ENCODE results near the gene C16orf74. TPM values are rescaled to one million over a fixed set of nuclear protein-coding genes. Genes with fewer than 3 reads are reported as not detected.

The C16orf74 gene
- total RNA-seq, 4 donors from 2014 or later: 0.52 to 1.9 (median 0.94) TPM; not detected in 1

GRCh38 chr16:85658504-85659326 lies 92.2 kb downstream of the C16orf74 start:
- H3K36me3 ChIP-seq: peaks cover 0 to 90% of the 10 kb centered on the region in 2 donors
- peaks cover 0 to 36% (median 10%) of the 10 kb centered on the region in 3 donors for H3K4me1 ChIP-seq
- no peaks in the 10 kb centered on the region for H3K9me3 ChIP-seq
- TF ChIP-seq EP300 (IDR thresholded peaks at IDR 0.05) (no peak), POLR2AphosphoS5 (IDR thresholded peaks at IDR 0.05) (no peak), POLR2A (IDR thresholded peaks at IDR 0.05) (no peak)
- 67% methylated on average over 1 of the region's 18 CpGs; no CpG with 5 or more reads in 1 of the 2 donors for WGBS, 2 donors (ENCODE audit: low coverage in 1 of 2)
- no peaks in the 10 kb centered on the region for H3K27me3 ChIP-seq
- peak overlapping the region in 2 of 4 donors; percentile 60 to 62 for H3K27ac ChIP-seq
- no peak for ATAC-seq
- H3K4me3 ChIP-seq: no peak overlapping the region

DNA sequence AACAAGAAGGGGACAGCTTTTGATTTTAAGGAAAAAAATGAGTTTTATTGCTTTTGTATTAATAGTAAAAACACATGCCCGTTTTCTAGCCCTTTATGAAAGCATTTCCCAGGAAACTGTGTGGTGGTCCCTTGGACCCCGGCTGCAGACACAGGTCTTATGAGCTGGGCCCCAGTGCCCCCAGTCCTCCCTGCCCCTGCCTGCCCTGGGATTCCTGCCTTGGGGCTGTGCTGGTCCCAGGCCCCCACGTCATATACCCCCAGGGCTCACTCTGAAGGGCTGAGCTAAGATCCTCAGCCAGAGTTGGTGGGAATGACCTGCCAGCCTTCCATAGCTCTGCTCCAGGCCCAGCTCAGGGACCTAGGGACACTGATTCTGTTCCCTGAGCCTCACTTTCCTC lies 92.9 kb downstream of the C16orf74 start:
- Histone ChIP-seq H3K27me3 (no peaks in the 10 kb centered on the region), H3K4me1 (peaks cover 0 to 38% (median 15%) of the 10 kb centered on the region in 3 donors), H3K9me3 (no peaks in the 10 kb centered on the region), H3K4me3 (no peak overlapping the region), H3K27ac (no peak overlapping the region), H3K36me3 (peaks cover 0 to 83% of the 10 kb centered on the region in 2 donors)
- ATAC-seq: no peak
- WGBS, 2 donors (ENCODE audit: low coverage in 1 of 2): 80 to 87% methylated on average over 1 to 3 of the region's 3 CpGs
- TF ChIP-seq POLR2AphosphoS5 (IDR thresholded peaks at IDR 0.05): no peak
- no peak for TF ChIP-seq CTCF (IDR thresholded peaks at IDR 0.05)
- TF ChIP-seq POLR2A (IDR thresholded peaks at IDR 0.05): no peak
- TF ChIP-seq EP300 (IDR thresholded peaks at IDR 0.05): no peak

Small RNAs within 50 kb of the gene (small RNA-seq; reads per million reads assigned to genes)
- gene RN7SL381P: 0 reads per million in 4 donors
- 0 to 0.09 (median 0) reads per million in 4 donors for gene RNU1-103P

Other genes with a start within 250 kb of the C16orf74 start
- gene GSE1, start 137.8 kb downstream of the C16orf74 start, total RNA-seq: 10 to 100 TPM; 23.4 to 65.5 (median 52.5) TPM
- gene GINS2, start 62.1 kb downstream of the C16orf74 start, total RNA-seq: 1 to 10 TPM in 1 of 4 donors, under 1 TPM in 3; 0.15 to 1.4 (median 0.66) TPM
- 10 to 100 TPM; 23.4 to 32.5 (median 26.8) TPM for gene EMC8, start 48.4 kb upstream of the C16orf74 start, total RNA-seq
- 100 to 1,000 TPM; 465 to 597 (median 507) TPM for gene COX4I1, start 48.6 kb upstream of the C16orf74 start, total RNA-seq
- gene IRF8, start 148.1 kb upstream of the C16orf74 start, total RNA-seq: 10 to 100 TPM in 2 of 4 donors, 1 to 10 TPM in 2; 2.4 to 13.8 (median 9.0) TPM

All from gastroesophageal sphincter (tissue), 4 donors.